ENCODE measurements around the gene PTHLH. TPM values are rescaled to one million over a fixed set of nuclear protein-coding genes. Genes with fewer than 3 reads are reported as not detected.

Gene PTHLH
- total RNA-seq, 1 experiment from 2014 or later: 0.35 TPM

DNA sequence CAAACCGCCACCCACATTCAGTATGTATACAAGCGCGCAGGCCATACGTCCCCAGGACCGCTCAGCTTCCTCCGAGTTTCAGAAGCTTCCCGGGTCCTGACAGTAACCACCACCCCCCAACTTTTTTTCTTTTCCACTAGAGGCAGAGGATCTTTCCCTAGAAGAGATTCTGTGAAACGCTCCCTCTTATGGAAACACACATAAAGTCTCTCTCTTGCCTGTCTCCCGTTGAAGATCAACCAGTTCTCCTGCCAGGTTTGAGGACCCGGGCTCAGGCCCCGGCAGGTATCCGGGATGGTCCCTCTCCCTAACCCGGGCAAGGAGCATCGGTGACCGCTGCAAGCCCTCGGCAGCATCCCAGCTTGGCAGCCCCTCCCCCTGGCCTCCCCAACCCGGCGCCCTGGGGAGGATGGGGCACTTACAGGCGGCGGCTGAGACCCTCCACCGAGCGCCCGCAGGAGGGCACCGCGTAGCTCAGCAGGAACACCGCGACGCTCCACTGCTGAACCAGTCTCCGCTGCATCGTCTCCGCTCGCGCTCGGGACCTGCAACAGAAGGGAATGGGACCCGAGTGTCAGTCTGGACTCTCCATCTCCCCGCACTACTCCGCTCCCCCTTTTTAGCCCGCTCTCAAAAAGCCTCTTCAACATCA, 3.4 kb downstream of the PTHLH start:
- WGBS (ENCODE audit: extremely low coverage, insufficient read length, low lambda C conversion rate): no CpG with 5 or more reads among the region's 38 CpGs
- Histone ChIP-seq H2BK12ac (ENCODE audit: insufficient read length, low read depth, low read length) (no peak overlapping the region), H3T11ph (ENCODE audit: low read length) (no peak overlapping the region), H2BK5ac (ENCODE audit: insufficient read length, low read length) (no peak overlapping the region), H4K91ac (ENCODE audit: insufficient read length, low read depth, low read length) (no peak overlapping the region), H2BK120ac (ENCODE audit: low read depth, low read length, poor library complexity, severe bottlenecking) (no peak overlapping the region), H2AK5ac (ENCODE audit: insufficient read length, low read length) (no peak overlapping the region), H4K20me1 (ENCODE audit: control insufficient read depth, insufficient read depth, insufficient read length) (no peaks in the 10 kb centered on the region), H3K4ac (ENCODE audit: low read depth, low read length) (no peak overlapping the region), H2BK20ac (ENCODE audit: low read depth, low read length, poor library complexity, severe bottlenecking) (no peak overlapping the region), H3K4me1 (ENCODE audit: insufficient read depth, low read length) (peaks cover 2% of the 10 kb centered on the region), H2BK15ac (ENCODE audit: low read depth, low read length) (no peak overlapping the region), H3K27ac (ENCODE audit: insufficient read length, low read depth, low read length) (no peak overlapping the region), H3K27me3 (ENCODE audit: insufficient read depth, low read length) (peaks cover 50% of the 10 kb centered on the region; the same call in 1 of the 2 replicates), H3K18ac (ENCODE audit: insufficient read length, low read depth, low read length) (no peak overlapping the region), H3K23me2 (ENCODE audit: insufficient read length, low read depth, low read length, poor library complexity, severe bottlenecking) (peaks cover 25% of the 10 kb centered on the region), H3K79me1 (ENCODE audit: insufficient read depth, low read depth, low read length, poor library complexity, severe bottlenecking) (no peaks in the 10 kb centered on the region), H3K23ac (ENCODE audit: insufficient read length, low read depth, low read length) (no peak overlapping the region), H4K8ac (replicated peaks; ENCODE audit: insufficient read length, low read depth, low read length) (no peak overlapping the region), H3K56ac (ENCODE audit: insufficient read length, low read depth, low read length) (no peak overlapping the region), H4K5ac (ENCODE audit: insufficient read length, low read depth, low read length) (no peak overlapping the region), H2AFZ (ENCODE audit: low read length) (no peak overlapping the region), H3K14ac (ENCODE audit: insufficient read depth, low read length) (no peak overlapping the region), H3K9ac (ENCODE audit: extremely low read depth, insufficient read length, low read length) (no peak overlapping the region), H3K9me3 (ENCODE audit: control insufficient read depth, low read depth, low read length) (no peaks in the 10 kb centered on the region), H3K79me2 (ENCODE audit: insufficient read depth, low read length) (no peaks in the 10 kb centered on the region), H3K4me2 (ENCODE audit: insufficient read depth, insufficient read length, low read length) (peak overlapping the region; percentile 83)
- H3K27me3 Mint-ChIP-seq (ENCODE audit: low read depth): peaks cover 94% of the 10 kb centered on the region
- no peaks in the 10 kb centered on the region; a peak in 2 of 7 replicates for H3K36me3 Mint-ChIP-seq (ENCODE audit: insufficient read depth in 1 of 3, low read depth in 3 of 3)
- peaks cover 0 to 3% of the 10 kb centered on the region in 2 experiments; a peak in 2 of 5 replicates for H3K9me3 Mint-ChIP-seq
- H3K27ac Mint-ChIP-seq: no peak overlapping the region
- TF ChIP-seq, protein P1, sequence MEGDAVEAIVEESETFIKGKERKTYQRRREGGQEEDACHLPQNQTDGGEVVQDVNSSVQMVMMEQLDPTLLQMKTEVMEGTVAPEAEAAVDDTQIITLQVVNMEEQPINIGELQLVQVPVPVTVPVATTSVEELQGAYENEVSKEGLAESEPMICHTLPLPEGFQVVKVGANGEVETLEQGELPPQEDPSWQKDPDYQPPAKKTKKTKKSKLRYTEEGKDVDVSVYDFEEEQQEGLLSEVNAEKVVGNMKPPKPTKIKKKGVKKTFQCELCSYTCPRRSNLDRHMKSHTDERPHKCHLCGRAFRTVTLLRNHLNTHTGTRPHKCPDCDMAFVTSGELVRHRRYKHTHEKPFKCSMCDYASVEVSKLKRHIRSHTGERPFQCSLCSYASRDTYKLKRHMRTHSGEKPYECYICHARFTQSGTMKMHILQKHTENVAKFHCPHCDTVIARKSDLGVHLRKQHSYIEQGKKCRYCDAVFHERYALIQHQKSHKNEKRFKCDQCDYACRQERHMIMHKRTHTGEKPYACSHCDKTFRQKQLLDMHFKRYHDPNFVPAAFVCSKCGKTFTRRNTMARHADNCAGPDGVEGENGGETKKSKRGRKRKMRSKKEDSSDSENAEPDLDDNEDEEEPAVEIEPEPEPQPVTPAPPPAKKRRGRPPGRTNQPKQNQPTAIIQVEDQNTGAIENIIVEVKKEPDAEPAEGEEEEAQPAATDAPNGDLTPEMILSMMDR (conservative IDR thresholded peaks at IDR 0.05): no peak
- peak overlapping the region; percentile 70 to 88 for H3K4me3 Mint-ChIP-seq
- DNase-seq: peak; percentile 53
- H3K4me1 Mint-ChIP-seq: peaks cover 41 to 51% of the 10 kb centered on the region in 2 experiments

All from H9 (cell line).